GM19468 (cell line): ENCODE measurements around the gene TUBGCP2.

ENCODE experiments used
- ATAC-seq: cut with Tn5 transposase; IDR thresholded peaks from one replicate; pipeline ENCODE4 v1.9.1; 2021; ENCODE audit warnings: mild to moderate bottlenecking, moderate library complexity, moderate number of reproducible peaks; ENCODE audit not compliant: unreplicated experiment; ENCODE audit errors: extremely low read depth

The TUBGCP2 gene

GRCh38 chr10:133280391-133281059, 28.1 kb downstream of the TUBGCP2 start:
- no peak for ATAC-seq

DNA sequence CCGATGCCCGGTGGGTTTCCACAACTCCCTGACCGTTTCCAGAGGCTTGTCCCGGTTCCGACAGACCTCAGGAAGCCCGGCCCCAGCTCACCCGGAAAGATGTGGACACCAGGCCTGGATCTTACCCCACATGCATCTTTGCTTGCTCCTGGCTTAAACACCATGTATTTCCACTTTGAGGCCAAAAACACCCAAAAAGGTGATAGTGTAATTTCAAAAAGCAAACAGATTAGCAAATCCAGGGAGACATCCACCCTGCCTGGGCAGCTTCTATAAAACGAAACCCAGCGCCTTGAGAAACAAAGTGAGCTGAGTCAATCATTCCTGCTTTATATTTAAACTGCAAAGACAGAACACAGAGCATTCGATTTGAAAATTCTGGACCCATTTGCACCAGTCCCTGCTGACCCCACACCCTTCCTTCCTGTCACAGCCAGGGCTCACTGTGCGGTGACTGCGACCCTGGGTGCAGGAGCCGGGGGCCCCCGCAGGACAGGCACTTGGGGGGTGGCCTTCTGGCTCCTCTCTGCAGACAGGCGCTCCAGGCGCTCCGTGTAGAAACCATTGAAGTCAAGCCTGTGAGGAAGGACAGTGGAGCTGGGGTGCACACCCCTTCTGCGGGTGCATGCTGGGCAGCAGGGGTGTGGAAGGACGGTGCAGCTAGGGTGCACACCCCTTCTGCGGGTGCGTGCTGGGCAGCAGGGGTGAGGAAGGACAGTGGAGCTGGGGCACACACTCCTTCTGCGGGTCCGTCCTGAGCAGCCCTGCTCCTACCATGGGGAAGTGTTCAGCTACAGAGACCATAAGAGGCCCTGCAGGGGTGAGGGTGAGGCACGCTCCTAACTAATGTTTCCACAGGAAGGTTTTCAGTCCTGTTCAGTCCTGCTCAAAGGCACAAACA, 29.1 kb downstream of the TUBGCP2 start:
- no peak for ATAC-seq

DNA sequence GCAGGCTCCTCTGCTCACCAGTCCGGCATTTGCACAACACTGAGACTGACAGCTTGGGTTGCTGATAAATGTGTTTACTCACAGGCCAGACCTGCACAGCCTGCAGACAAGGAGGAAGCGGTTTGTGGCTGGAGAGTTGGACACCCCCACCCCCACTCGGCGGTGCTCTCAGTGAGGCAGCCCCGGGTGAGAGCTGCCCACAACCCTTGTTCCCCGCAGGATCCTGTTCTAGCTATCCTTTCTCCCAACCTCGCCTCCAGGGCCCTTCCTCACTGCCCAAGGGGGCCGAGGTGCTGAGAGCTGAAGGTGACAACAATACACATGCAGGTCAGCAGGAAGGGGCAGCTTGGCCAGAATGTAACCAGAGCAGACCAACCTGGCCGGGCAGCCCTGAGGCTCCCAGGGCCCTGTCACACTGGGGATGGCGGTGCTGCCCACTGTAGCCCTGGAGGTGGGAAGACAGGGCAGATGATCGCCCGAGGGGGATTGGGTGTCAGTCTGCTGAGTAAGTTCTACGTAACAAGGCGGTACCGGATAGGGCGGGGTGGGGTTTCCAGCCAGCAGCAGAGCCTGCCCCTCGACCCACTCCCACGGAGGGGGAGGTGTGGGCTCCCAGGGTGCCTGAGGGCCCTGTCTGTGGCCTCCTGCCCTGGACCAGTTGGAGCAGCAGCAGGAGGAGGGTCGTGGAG, 30.0 kb downstream of the TUBGCP2 start:
- ATAC-seq: no peak

- ATAC-seq: no peak
Observed at GRCh38 chr10:133277993-133278576, 30.6 kb downstream of the TUBGCP2 start.

- ATAC-seq: no peak
Observed at GRCh38 chr10:133277277-133277992, 31.2 kb downstream of the TUBGCP2 start.

- no peak for ATAC-seq
Observed at GRCh38 chr10:133276435-133277201, 32.1 kb downstream of the TUBGCP2 start, which contains the start of gene ADAM8. ADAM8 (minus strand) TSS chr10:133276868; CDS start chr10:133276817, 51 bp downstream.

DNA sequence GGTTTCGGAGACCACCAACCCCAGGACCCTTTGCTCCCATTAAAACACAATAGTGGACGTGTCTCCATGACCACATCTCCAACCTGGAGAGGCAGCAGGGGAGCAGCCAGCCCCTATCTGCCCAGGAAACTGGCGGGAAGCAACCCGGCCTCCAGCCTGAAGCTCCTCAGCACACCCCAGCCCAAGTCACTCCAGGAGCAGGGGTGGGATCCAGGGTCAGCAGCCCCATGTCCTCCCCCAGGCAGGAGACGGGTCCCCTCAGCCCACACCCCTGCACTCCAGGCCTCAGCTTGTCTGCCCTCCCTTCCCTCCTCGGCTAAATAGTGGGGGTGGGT, 32.6 kb downstream of the TUBGCP2 start:
- ATAC-seq: no peak

DNA sequence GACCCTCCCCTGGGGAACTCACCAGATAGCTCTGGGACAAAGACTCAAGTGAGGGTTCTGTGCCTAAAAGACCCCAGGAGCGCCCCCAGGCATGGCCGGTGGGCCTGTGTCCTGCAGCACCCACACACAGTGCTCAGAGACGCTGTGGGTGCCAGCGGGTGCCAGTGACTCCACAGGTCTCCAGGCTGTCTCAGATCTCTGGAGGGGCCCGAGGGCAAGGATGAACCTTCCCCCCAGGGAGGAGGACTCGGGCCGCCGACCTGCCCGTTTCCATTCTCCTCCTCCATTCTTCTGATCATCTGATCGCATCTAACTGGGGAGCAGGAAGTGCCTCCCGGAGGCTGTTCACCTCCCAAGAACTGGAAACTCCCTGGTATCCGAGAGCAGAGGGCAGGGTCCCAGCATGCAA, 33.0 kb downstream of the TUBGCP2 start:
- ATAC-seq: no peak

- ATAC-seq: peak; percentile 47
Observed at GRCh38 chr10:133274751-133275683, 33.7 kb downstream of the TUBGCP2 start.

- ATAC-seq: no peak
Observed at GRCh38 chr10:133273534-133274143, 35.0 kb downstream of the TUBGCP2 start.

DNA sequence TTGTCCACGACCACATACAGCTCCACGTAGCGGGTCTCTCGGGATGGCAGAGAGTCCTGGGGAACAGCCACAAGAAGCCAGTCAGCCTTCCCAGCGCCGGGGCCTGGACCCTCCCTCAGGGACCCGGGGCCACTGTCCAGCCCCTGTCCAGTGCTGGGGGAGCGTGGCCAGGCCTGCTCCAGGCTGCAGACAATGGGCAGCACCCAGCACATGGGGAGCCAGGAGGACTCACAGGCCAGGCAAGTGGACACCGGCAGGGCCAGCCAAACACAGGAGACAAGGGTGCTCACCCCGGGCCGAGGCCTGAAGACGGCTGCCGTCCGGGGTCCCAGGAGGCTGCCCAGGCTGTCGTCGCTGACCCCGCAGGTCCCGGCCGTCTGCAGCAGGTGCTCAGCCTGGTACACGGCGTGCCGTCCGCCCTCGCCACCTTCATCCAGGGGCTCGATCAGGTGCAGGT, 35.7 kb downstream of the TUBGCP2 start:
- ATAC-seq: no peak

- ATAC-seq: no peak
Observed at GRCh38 chr10:133272301-133272963, 36.2 kb downstream of the TUBGCP2 start.

- no peak for ATAC-seq
Observed at GRCh38 chr10:133271521-133272300, 37.0 kb downstream of the TUBGCP2 start.

GRCh38 chr10:133270773-133271297, 37.8 kb downstream of the TUBGCP2 start:
- ATAC-seq: no peak

DNA sequence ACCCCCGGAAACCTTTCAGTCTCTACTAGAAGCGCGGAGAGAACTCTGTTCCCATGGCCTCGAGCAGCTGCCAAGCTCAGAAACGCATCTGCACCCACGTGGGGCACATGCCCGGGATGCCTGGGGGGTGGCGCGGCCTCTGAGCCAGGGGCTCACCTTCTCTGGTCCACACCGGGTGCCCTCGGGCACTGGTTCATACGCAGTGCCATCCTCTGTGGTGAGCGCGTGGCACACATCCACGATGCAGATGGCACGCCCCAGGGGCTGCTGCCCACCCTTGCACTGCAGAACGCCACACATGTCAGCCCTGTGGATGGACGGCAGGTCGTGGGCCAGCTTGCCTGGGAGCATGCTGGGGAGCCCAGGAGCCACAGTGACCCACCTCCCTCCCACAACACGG, 38.5 kb downstream of the TUBGCP2 start:
- ATAC-seq: no peak

GRCh38 chr10:133269367-133269766, 39.3 kb downstream of the TUBGCP2 start:
- ATAC-seq: no peak
